ENCODE results near the gene WDR93.

Gene WDR93

DNA sequence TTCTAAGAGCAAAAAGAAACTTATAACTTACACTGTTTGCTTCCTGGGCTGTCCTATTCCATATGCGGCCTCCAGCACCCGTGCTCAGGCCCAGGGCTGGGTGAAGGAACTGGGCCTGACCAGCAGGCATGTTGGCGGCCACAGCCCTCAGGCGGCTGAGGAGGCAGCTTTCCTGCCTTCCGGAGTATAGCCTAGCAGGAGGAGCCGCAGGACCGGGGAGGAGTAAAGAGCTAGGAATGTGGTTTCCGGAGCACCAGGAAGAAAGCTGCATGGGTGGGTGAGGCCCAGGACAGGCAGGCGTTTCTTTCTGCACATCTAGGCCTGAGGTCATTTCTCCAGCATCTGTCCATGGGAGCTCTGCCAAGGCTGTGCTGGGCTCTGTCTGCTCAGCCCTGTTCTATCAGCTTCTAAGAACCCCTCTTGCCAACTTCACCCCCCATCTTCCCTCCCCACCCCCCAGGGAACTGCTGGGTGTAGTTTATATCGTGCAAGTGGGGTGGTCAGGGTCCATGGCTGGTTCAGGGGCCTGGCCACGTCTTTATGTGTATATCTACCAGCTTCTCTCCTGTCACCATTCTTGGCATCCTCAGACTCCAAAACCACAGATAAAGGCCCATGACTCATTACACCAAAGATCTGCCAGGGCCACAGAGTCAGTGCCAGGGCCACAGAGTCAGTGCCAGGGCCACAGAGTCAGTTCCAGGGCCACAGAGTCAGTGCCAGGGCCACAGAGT, 27.6 kb upstream of the WDR93 start:
- DNase-seq (ENCODE audit: low read depth), result no peak

DNA sequence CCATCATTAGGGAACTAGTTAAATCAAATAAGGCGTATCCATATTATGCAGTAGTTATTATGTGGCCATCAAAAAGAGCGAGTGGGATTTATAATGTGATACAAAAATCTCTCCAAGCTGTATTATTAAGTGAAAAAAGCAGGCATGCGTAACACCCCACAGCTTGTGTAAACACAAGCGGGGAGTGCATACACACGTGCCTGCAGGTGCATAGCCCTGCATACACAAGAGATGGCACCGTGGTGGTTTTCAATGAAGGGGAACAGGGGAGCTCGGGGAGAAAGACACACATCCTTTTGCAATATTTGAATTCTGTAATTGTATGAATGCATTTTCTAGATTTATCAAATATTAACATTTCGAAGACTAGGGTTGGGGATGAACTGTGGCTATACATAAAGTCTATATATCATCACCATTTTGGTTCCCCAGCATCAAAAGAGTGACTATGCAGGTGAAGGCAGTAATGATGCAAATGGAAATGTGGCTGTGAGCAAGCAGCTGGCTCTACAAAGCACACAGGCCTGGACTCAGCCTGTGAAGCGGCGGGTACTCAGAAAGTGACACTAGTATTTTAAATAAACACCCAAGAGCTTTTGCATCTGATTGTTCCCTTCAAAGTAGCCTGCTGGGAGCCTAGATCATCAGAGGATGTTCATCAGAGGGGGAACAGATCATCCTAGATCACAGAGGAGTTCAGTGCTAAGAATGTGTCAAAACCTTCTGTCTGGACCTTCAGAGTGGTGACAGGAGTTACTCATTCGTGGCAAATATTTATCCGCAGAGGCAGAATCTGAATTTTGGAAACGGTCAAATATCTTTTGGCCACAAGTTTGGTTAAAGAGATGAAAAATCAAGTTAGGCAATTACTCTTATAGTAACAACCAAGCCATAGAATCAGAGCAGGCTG, 25.9 kb upstream of the WDR93 start:
- DNase-seq (ENCODE audit: low read depth), result no peak

DNA sequence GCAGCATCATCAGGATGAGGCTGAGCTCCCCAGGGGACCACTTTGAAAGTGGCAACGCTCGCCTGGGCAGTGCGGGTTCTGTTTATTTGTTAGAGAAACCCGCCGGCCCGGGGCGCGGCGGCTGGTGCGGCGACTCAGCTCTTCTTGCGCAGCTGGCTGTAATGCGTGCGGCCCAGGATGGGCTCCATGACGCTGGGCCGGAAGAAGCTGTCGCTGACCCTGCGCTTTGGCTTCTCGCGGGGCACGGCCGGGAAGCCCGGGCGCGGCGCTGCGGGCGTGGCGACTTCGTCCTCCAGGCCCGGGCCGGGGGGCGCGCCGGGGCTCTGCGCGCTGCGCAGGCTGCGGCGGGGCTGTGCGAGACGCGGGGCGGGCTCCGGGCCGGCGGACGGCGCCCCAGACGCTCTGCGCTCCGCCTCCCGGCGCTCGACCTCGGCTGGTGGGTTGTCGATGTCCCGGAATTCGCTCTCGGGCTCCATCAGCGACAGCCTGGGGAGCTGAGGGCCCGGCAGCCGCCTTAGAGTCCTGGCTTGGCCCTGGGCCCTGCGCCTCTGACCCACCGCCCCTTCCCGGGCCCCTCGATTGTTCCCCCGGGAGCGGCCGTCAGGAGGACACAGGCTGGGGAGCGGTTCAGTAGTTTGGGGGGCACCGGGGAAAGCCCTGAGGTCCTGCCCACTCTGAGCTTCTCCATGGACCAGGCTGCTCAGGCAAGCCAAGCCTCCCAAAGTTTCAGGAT, 25.0 kb upstream of the WDR93 start:
- DNase-seq (ENCODE audit: low read depth), result no peak

GRCh38 chr15:89666184-89666857, 24.3 kb upstream of the WDR93 start:
- DNase-seq (ENCODE audit: low read depth), result no peak

DNA sequence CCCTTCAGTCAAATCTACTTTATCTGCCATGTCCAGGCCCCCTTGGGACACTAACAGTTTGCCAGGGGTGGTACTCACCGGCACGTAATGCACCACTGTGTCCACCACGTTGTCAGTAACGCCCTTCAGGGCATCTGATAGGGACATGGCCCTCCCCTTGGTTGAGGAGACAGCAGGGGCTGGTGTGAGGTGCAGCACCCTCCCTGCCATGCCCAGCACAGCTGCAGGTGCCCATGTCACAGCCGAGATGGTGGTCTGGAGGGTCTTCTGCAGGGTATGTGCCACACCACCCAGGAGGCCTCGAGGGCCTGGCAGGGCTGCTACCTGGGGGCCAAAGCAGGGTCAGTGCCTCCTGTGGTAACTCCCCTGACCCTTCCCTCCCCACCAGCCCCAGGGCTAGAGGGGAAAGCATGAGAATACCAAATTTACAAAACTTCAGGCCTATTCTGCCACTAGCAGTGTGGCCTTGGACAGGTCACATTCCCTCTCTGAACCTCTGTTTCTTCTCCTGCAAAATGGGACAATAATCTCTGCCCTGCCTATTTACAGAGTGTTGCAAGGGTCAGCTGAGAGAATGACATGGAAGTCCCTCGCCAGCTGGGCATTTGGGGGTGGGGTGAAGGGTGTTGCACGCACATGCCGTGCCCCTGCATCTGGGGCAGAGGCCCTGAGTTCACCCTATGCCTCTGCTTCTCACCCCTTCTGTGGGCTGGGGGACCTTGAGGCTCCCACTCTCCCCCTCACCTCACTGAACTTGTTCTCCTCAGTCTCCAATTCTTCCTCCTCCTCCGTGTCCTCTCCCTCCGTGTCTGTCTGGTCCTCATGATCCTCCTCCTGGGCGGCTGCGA, 23.5 kb upstream of the WDR93 start:
- no peak for DNase-seq (ENCODE audit: low read depth)

DNA sequence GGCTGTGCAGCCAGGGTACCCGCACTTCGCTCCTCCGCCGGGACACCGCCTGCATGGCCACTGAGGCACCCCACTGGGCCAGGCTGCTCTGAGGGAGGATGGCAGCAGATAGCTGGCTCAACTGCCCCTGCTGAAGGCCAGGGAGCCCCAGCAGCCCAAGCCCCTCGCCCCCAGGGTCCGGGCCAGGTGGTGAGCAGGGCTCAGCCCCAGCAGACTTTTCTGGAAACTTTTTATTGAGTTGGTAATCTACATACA, 23.0 kb upstream of the WDR93 start:
- no peak for DNase-seq (ENCODE audit: low read depth)

GRCh38 chr15:89668171-89668570, 22.4 kb upstream of the WDR93 start:
- DNase-seq (ENCODE audit: low read depth), result no peak

DNA sequence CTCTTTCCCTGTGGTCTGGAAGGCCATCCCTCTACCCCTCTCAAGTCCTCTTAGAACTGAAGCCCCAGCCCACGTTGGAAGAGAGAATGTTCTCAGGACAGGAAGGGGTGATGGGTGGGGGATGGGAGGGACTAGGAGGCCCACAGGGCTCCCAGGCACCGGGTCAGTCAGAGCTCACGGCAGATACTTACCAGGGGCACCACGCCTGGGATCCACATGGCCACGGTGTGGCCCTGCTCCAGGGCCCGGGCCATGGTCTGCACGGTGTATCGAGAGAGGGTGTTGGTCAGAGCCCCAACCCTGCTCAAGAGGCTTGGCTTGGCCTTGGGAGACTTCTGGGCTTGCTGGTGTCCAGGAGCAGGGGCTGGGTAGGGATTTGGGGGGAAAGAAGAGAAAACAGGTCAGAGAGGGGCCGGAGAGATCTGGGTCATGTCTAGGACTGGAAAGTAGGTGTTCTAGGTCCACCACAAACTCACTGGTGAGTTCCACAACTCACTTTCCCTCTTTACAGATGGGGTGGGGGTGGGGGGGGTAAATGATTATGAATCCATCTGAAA, 21.2 kb upstream of the WDR93 start:
- DNase-seq (ENCODE audit: low read depth), result no peak

GRCh38 chr15:89669941-89670340, 20.7 kb upstream of the WDR93 start:
- DNase-seq (ENCODE audit: low read depth), result no peak

DNA sequence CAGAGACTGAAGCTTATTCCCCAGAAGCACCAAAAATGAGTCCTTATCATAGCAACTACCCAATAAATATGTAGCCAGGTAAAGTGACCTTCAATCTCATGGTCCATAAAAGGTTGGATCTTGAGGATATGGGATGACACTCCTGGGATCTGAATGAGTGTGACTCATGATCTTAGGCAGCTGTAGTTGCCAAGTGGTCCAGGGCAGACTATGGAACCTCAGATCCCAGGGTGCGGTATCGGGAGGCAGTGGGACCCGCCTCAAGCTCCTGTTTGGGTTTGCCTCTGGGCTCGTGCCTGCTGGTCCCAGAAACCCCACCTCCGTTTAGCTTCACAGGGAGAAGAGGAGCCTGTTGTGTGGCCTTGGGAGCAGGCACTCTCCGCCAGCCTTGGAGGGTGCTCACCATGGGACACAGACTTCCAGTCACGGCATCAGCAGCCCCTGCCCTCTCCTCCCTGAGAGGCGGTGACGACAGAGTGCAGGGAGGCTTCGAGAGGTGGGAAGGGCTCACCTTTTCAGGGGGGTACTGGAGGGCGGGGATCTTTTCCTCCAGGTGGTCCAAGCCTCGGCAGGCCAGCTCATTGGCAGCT, 19.5 kb upstream of the WDR93 start:
- DNase-seq (ENCODE audit: low read depth), result no peak

DNA sequence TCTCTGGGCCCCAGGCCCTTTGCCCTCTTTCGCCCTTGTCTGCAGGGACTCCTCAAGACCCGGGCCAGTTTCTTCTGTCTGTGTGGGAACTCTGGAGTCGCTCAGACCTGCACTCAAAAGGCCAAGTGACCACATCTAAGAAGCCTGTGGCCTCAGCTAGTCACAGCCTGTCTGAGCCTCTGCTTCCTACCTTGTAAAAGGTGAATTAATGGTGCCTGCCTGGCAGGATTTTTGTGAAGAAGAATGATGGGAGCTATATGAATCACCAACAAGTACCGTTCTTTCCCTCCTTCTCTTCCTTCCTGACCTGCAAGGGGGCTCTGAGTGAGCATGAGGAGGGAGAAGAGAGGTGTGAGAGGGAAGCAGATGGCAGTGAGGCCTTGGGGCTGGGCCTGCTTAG, 18.9 kb upstream of the WDR93 start:
- no peak for DNase-seq (ENCODE audit: low read depth)

DNA sequence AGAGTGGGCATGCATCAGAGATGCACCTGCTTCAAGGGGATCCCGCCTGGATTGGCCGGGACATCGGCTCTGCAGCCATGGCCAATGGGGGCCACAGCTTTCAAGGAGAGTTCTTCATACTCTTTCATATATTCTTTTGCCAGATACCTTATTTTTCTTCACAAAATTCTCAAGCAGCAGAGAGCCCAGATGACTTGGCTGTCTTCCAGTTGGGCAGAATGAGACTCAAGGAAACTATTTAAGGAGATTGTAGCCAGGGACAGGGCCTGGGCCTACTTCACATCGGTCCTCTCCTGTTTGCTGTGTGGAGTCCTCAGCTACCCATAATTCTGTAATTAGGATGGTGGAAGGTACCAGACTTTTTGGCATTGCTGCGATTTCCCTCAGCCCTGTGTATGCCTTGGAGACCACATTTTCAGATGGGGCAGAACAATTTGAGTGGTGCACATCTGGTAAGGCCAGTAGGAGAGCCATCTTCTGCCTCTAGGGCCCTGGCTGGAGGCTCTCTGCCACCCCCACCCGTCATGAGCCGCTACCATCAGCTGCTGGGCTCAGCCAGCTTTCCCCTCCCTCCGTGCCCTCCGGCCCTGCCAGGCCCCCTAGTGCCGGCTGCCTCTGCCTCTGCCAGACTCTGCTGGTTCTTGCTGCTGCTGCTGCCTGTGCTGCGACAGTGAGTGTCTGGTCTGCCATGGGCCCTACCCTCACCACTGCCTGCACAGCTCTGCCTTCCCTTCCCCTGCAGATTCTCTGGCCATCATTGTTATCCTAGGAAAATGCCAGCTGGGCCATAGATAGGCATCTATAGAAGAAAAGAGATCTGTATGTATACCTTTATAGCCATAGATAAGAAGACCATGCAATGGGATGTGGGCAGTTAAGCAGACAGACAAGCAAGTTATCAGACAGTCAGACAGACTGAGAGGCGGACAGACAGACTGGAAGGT, 18.1 kb upstream of the WDR93 start:
- no peak for DNase-seq (ENCODE audit: low read depth)

DNA sequence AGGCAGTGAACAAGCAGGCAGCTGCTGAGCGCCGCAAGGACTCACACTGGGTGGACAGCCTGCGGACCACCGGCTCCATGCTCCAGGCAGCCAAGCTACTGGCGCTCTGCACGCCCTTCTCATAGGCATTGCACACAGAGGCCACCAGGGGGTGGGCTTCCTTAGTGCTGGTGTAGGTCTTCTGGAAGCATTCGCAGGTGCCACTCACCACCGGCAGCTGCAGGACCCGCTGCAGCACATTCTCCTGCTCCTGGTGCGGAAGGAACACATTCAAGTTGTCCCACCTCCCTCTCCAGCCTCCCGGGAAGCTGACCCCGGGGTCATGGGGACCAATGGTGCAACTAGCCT, 17.5 kb upstream of the WDR93 start:
- no peak for DNase-seq (ENCODE audit: low read depth)

DNA sequence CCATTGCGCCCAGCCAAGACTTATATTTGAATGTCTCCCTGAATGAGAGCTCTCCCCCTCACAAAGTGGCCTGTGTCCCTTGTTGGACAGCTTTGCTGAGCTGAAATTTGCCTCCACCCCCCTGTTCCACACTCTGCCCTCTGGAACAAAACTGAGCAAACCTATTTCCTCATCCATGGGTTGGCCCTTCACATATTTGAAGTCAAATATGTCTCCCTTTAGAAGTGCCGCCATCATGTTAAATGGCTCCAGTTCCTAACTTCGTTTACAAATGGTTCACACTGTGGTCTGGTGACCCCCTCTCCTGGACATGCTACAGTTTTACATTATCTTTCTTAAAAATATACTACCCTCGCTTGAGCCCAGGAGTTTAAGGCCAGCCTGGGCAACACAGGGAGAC, 16.1 kb upstream of the WDR93 start:
- no peak for DNase-seq (ENCODE audit: low read depth)

- DNase-seq (ENCODE audit: low read depth), result no peak
These were observed 15.0 kb upstream of the WDR93 start for GRCh38 chr15:89675606-89676005.

GRCh38 chr15:89677381-89677780, 13.2 kb upstream of the WDR93 start:
- DNase-seq (ENCODE audit: low read depth), result no peak

GRCh38 chr15:89679212-89679611, 11.4 kb upstream of the WDR93 start, which contains the start of gene PLIN1:
Gene PLIN1 (minus strand): TSS chr15:89679367. CDS start chr15:89677489, 1,878 bp downstream.
- DNase-seq (ENCODE audit: low read depth), result no peak

DNA sequence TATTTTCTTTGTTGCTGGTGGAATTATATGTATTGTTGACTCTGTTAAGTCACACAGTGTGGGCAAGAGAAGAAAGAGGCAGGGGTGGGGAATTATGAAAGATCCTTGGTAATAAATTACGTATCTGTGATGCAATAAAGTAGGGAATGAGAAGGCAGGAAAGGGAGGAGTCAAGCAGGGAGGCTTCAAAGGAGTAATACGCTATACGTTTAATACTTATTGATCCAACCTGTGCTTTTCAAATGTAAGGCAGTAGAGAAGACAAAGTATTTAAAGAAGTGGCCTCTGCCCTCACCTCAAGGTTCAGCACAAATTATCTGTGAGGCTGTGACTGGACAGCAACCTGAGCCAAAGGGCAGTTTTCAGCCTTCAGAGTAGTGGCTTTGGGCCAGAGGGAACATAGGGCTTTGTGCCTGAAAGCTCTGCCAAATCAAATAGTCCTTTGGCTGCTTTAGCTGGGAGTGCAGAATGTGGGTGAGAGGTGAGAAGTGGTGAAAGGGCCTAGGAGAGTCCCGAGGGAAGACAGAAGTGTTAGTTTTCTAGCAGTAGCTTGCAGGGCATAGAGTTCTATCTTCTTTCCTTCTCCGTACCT, 10.2 kb upstream of the WDR93 start:
- no peak for DNase-seq (ENCODE audit: low read depth)

DNA sequence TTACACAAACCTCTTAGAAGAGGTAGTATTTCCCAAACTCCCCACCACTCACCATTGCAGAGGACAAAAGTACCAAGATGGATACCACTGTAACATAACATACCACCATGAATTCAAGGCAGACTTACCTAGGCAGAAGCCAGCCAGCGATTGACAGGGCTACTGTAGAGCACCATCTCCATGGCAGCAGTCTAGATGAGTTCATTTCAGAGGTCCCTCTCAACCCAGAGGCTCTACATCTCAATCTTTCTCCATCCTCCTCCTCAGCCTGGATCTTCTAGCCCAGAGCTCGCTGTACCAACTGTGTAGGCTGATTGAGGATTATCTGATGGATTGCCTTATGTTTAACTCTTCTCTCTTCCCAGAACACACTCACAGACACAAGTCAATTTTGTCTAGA, 9.5 kb upstream of the WDR93 start:
- no peak for DNase-seq (ENCODE audit: low read depth)
